Neural progenitor cell (in vitro differentiated cells): Measurements from ENCODE around the gene ESR2. TPM values are rescaled to one million over a fixed set of nuclear protein-coding genes. Genes with fewer than 3 reads are reported as not detected.

Source experiments
- DNase-seq: peaks from one replicate; pipeline ENCODE4 v3.0.0-alpha.2; 2016; ENCODE audit warnings: low spot score
- H2AFZ ChIP-seq: fragments of 200-600 bp; sonication (generic); replicated peaks from 2 replicates; pipeline ENCODE4 v1.6.1; 2016; ENCODE audit warnings: antibody characterized with exemption
- H3F3A ChIP-seq: fragments of 200-600 bp; sonication (generic); 2 replicates; pipeline ENCODE4 v1.6.1; 2016; ENCODE audit warnings: antibody characterized with exemption, low read depth
- H3K27ac ChIP-seq: fragments of 200-600 bp; sonication (generic); 2 replicates; pipeline ENCODE4 v1.5.1; 2016; ENCODE audit warnings: mild to moderate bottlenecking
- H3K27me3 ChIP-seq: fragments of 200-600 bp; sonication (generic); 2 replicates; pipeline ENCODE4 v1.6.1; 2016; ENCODE audit warnings: mild to moderate bottlenecking, moderate library complexity
- H3K36me3 ChIP-seq: fragments of 200-600 bp; sonication (generic); 2 replicates; pipeline ENCODE4 v1.5.1; 2016
- H3K4me1 ChIP-seq: fragments of 200-600 bp; sonication (generic); 2 replicates; pipeline ENCODE4 v1.6.1; 2016; ENCODE audit warnings: mixed run types
- H3K4me2 ChIP-seq: fragments of 200-600 bp; sonication (generic); 2 replicates; pipeline ENCODE4 v1.6.1; 2016
- H3K4me3 ChIP-seq: fragments of 200-600 bp; sonication (generic); 2 replicates; pipeline ENCODE4 v1.5.1; 2016
- H3K79me2 ChIP-seq: fragments of 200-600 bp; sonication (generic); 2 replicates; pipeline ENCODE4 v1.6.1; 2016; ENCODE audit warnings: low read depth
- H3K9ac ChIP-seq: fragments of 200-600 bp; sonication (generic); 2 replicates; pipeline ENCODE4 v1.6.1; 2016
- H3K9me3 ChIP-seq: fragments of 200-600 bp; sonication (generic); 2 replicates; pipeline ENCODE4 v1.5.1; 2016; ENCODE audit warnings: low read depth
- H4K20me1 ChIP-seq: fragments of 200-600 bp; sonication (generic); 2 replicates; pipeline ENCODE4 v1.6.1; 2016; ENCODE audit warnings: low read depth
- H3K27ac Mint-ChIP-seq: 3 replicates; pipeline ENCODE4 v1.8.0; 2021; ENCODE audit warnings: mixed read lengths
- H3K27me3 Mint-ChIP-seq: 2 replicates; pipeline ENCODE4 v1.8.0; 2022; ENCODE audit warnings: low read depth, mild to moderate bottlenecking, inconsistent platforms, moderate library complexity, mixed read lengths; ENCODE audit not compliant: insufficient read depth
- H3K36me3 Mint-ChIP-seq: 3 replicates; pipeline ENCODE4 v1.8.0; 2021; ENCODE audit warnings: mixed read lengths
- H3K4me1 Mint-ChIP-seq: 3 replicates; pipeline ENCODE4 v1.8.0; 2021; ENCODE audit warnings: mixed read lengths
- H3K4me3 Mint-ChIP-seq: 3 replicates; pipeline ENCODE4 v1.8.0; 2021; ENCODE audit warnings: mild to moderate bottlenecking, moderate library complexity, mixed read lengths
- H3K9me3 Mint-ChIP-seq: 3 replicates; pipeline ENCODE4 v1.8.0; 2020; ENCODE audit warnings: mixed read lengths
- EZH2 ChIP-seq: fragments of 200-600 bp; sonication (generic); IDR thresholded peaks from 2 replicates; pipeline ENCODE4 v1.6.1; 2017; ENCODE audit warnings: antibody characterized with exemption, mild to moderate bottlenecking, moderate library complexity
- EZH2phosphoT487 ChIP-seq: fragments of 200-600 bp; sonication (generic); IDR thresholded peaks from 2 replicates; pipeline ENCODE4 v1.6.1; 2017; ENCODE audit warnings: antibody characterized with exemption
- total RNA-seq: library from RNA; depleted of rRNA; stranded (reverse); fragments of >200 nt; gene quantifications from 2 replicates; pipeline ENCODE4 v1.2.3, GENCODE V29; 2015; ENCODE audit warnings: low replicate concordance
- TF ChIP-seq, protein P1 (sequence below): fragments of 200-600 bp; sonication (generic); IDR thresholded peaks from 2 replicates; pipeline ENCODE4 v1.5.1; 2017; ENCODE audit warnings: antibody characterized with exemption, mild to moderate bottlenecking

ESR2 gene
- total RNA-seq, 1 donor from 2014 or later: 0.21 TPM

DNA sequence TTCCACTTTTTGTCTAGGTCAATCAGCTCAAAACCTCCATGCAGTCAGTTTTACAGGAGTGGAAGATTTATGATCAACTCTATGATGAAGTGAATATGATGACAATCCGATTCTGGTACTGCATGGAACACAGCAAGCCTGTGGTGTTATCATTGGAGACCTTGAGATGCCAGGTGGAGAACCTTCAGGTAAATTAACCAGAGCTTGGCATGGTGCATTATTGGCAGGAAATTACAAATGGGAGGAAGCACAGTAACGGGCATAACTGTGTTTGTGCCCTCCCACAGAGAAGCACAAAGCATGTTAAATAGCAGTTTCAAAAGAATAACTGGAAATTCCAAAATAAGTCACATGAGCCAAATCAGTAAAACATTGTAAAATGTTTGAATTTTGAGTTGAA lies 135.6 kb downstream of the ESR2 start:
- DNase-seq: no peak
- no peaks in the 10 kb centered on the region for H3K9me3 ChIP-seq
- no peak overlapping the region for H3K4me3 ChIP-seq
- H3K4me2 ChIP-seq: no peak overlapping the region
- Mint-ChIP-seq H3K36me3 (peaks cover 26% of the 10 kb centered on the region), H3K27ac (no peak overlapping the region), H3K27me3 (peaks cover 2% of the 10 kb centered on the region), H3K4me3 (no peak overlapping the region), H3K4me1 (no peaks in the 10 kb centered on the region), H3K9me3 (no peaks in the 10 kb centered on the region)
- no peak for TF ChIP-seq EZH2phosphoT487
- TF ChIP-seq, protein P1, sequence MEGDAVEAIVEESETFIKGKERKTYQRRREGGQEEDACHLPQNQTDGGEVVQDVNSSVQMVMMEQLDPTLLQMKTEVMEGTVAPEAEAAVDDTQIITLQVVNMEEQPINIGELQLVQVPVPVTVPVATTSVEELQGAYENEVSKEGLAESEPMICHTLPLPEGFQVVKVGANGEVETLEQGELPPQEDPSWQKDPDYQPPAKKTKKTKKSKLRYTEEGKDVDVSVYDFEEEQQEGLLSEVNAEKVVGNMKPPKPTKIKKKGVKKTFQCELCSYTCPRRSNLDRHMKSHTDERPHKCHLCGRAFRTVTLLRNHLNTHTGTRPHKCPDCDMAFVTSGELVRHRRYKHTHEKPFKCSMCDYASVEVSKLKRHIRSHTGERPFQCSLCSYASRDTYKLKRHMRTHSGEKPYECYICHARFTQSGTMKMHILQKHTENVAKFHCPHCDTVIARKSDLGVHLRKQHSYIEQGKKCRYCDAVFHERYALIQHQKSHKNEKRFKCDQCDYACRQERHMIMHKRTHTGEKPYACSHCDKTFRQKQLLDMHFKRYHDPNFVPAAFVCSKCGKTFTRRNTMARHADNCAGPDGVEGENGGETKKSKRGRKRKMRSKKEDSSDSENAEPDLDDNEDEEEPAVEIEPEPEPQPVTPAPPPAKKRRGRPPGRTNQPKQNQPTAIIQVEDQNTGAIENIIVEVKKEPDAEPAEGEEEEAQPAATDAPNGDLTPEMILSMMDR: no peak
- H3K79me2 ChIP-seq: no peaks in the 10 kb centered on the region
- H3K27me3 ChIP-seq: no peaks in the 10 kb centered on the region
- H4K20me1 ChIP-seq: no peaks in the 10 kb centered on the region
- no peaks in the 10 kb centered on the region for H3F3A ChIP-seq
- no peak overlapping the region for H3K9ac ChIP-seq
- H3K4me1 ChIP-seq: no peaks in the 10 kb centered on the region
- peaks cover 7% of the 10 kb centered on the region for H3K36me3 ChIP-seq
- H3K27ac ChIP-seq: no peak overlapping the region
- H2AFZ ChIP-seq: no peak overlapping the region

DNA sequence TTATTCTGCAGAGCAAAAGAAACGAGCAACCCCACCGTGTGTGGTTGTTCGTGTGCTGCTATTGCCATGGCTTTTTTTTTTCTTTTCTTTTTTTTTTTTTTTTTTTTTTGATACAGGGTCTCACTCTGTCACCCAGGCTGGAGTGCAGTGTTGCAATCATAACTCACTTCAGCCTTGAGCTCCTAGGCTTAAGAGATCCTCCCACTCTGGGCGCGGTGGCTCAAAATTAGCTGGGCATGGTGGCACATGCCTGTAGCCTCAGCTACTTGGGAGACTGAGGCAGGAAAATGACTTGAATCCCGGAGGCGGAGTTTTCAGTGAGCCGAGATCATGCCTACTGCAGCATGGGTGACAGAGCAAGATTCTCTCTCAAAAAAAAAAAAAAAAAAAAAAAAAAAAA lies 144.2 kb downstream of the ESR2 start:
- Mint-ChIP-seq H3K27ac (no peak overlapping the region), H3K9me3 (no peaks in the 10 kb centered on the region)
- no peaks in the 10 kb centered on the region for H3K27me3 ChIP-seq

DNA sequence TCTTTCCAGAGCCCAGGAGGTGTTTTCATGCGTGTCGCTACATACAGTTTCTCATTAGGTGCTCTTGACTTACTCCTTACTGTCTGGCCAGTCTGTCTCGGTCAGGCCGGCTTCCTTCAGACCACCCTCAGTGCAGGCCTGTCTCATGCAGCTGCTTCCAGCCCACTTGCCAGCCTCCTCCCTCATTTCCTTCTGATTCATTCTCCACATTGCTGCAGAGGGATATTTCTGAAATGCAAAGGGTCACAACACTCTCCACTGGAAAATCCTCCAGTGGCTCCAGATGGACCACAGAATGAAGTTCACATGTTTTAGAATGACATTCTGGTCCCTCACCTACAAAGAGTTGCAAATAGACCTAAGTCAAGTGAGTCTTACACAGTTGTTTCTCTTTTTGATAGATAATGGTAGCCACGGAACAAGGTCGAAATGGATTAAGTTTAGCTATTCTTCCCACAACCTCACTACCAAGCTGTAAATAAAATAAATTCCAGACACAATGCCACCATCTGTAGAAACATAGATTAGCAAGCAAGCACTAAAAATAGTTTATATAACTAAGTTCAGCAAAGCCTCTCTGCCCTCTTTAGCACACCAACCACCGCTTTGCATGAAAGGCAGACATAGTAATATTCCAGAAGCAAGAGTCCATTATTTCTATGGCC lies 146.9 kb downstream of the ESR2 start:
- H3K27ac Mint-ChIP-seq: no peak overlapping the region

More for the DNA sequence above, 144.2 kb downstream of the ESR2 start:
- no peak for DNase-seq
- peaks cover 4% of the 10 kb centered on the region for H4K20me1 ChIP-seq
- no peak overlapping the region for H3K27ac ChIP-seq
- Mint-ChIP-seq H3K4me3 (no peak overlapping the region), H3K4me1 (no peaks in the 10 kb centered on the region), H3K27me3 (no peaks in the 10 kb centered on the region), H3K36me3 (peaks cover 21% of the 10 kb centered on the region)
- no peaks in the 10 kb centered on the region for H3K4me1 ChIP-seq
- no peaks in the 10 kb centered on the region for H3K9me3 ChIP-seq
- H3K79me2 ChIP-seq: no peaks in the 10 kb centered on the region
- no peaks in the 10 kb centered on the region for H3F3A ChIP-seq
- peaks cover 10% of the 10 kb centered on the region for H3K36me3 ChIP-seq
- H3K9ac ChIP-seq: no peak overlapping the region
- H3K4me3 ChIP-seq: no peak overlapping the region
- TF ChIP-seq EZH2phosphoT487 (no peak), EZH2 (no peak)
- TF ChIP-seq, protein P1: no peak
- no peak overlapping the region for H2AFZ ChIP-seq
- H3K4me2 ChIP-seq: no peak overlapping the region

More for the DNA sequence above, 146.9 kb downstream of the ESR2 start:
- Mint-ChIP-seq H3K4me3 (no peak overlapping the region), H3K9me3 (no peaks in the 10 kb centered on the region), H3K27me3 (no peaks in the 10 kb centered on the region), H3K36me3 (peaks cover 20% of the 10 kb centered on the region), H3K4me1 (no peaks in the 10 kb centered on the region)
- Histone ChIP-seq H3K4me2 (no peak overlapping the region), H3K9ac (no peak overlapping the region), H3K27ac (no peak overlapping the region), H3K36me3 (peaks cover 9% of the 10 kb centered on the region), H3K4me1 (no peaks in the 10 kb centered on the region), H3K4me3 (no peak overlapping the region), H3K27me3 (no peaks in the 10 kb centered on the region), H2AFZ (no peak overlapping the region), H3K9me3 (no peaks in the 10 kb centered on the region), H4K20me1 (no peaks in the 10 kb centered on the region), H3K79me2 (no peaks in the 10 kb centered on the region), H3F3A (no peaks in the 10 kb centered on the region)
- DNase-seq: no peak
- no peak for TF ChIP-seq EZH2
- TF ChIP-seq, protein P1: no peak
- no peak for TF ChIP-seq EZH2phosphoT487
